Ovary (tissue), 9 donors: ENCODE data around the gene LYPD4. TPM values are rescaled to one million over a fixed set of nuclear protein-coding genes. Genes with fewer than 3 reads are reported as not detected.

ENCODE experiments used
- DNase-seq, 5 donors: peaks; one replicate each; pipeline ENCODE4 v3.0.0-alpha.2; 2019 to 2020
- H3K27ac ChIP-seq, 2 donors: fragments of 200-600 bp; one replicate each; pipeline versions ENCODE4 v1.5.1 to v1.8.0; 2019 to 2022
- H3K27me3 ChIP-seq: fragments of 200-600 bp; one replicate; pipeline ENCODE4 v1.8.0; 2022
- H3K36me3 ChIP-seq: fragments of 200-600 bp; sonication (generic); one replicate; pipeline ENCODE4 v1.5.1; 2019
- H3K4me1 ChIP-seq: one replicate; pipeline ENCODE4 v1.8.1; 2013; ENCODE audit warnings: mild to moderate bottlenecking, moderate library complexity; ENCODE audit not compliant: insufficient read depth
- H3K4me3 ChIP-seq: fragments of 200-600 bp; sonication (generic); one replicate; pipeline ENCODE4 v1.5.1; 2017
- H3K9me3 ChIP-seq, 2 donors: fragments of 200-600 bp in 1 of 2; sonication (generic) in 1 of 2; one replicate each; pipeline versions ENCODE4 v1.5.1 to v1.8.1; 2013 to 2019; ENCODE audit warnings: mild to moderate bottlenecking in 1 of 2, moderate library complexity in 1 of 2
- CTCF ChIP-seq, 3 donors: fragments of 450-650 bp in 2 of 3; fragments of 200-600 bp in 1 of 3; IDR thresholded peaks; one replicate each; pipeline versions ENCODE4 v1.5.1 to v1.8.0; 2016 to 2022; ENCODE audit warnings: antibody characterized with exemption in 3 of 3, mild to moderate bottlenecking in 1 of 3
- EP300 ChIP-seq: sonication (generic); formaldehyde crosslinking; IDR thresholded peaks from one replicate; pipeline ENCODE4 v1.6.1; 2017; ENCODE audit warnings: antibody characterized with exemption
- POLR2A ChIP-seq: fragments of 450-650 bp; IDR thresholded peaks from one replicate; pipeline ENCODE4 v1.6.1; 2017; ENCODE audit warnings: antibody characterized with exemption, mild to moderate bottlenecking, moderate library complexity
- WGBS, 3 donors: extraction: QIAGEN DNeasy Blood & Tissue Kit in 1 of 3; methylation state at CpG; one replicate each; pipeline versions ENCODE4 v1.1.5 to v1.1.7; 2013 to 2017; 5-methylcytosine and 5-hydroxymethylcytosine counted together
- intact Hi-C, 4 donors: fragments of 100-400 bp; cut with DNase I; formaldehyde crosslinking; loops; one replicate each; pipeline versions ENCODE4 v1.11.0 to v1.15.1; 2022 to 2023
- polyA plus RNA-seq, 2 donors: library from polyadenylated mRNA; stranded (reverse); fragments of 200-250 nt in 1 of 2; fragments of 350-450 nt in 1 of 2; fragmentation: Illumina TruSeq in 1 of 2; extraction: RNeasy Lipid Tissue Mini Kit (QIAGEN cat#74804) in 1 of 2; gene quantifications; one replicate each; pipeline ENCODE4 v1.2.3, GENCODE V29; 2013 to 2014
- total RNA-seq, 7 donors: library from RNA; depleted of rRNA in 2 of 7; stranded (reverse); fragments of >200 nt in 2 of 7; fragmentation: NEBNext Ultra II Directional in 3 of 7; extraction: Animal tissue kit (Norgen Biotek cat#: 25700) in 3 of 7; gene quantifications; one replicate each; pipeline versions ENCODE4 v1.1.0 to v1.2.4, GENCODE V29; 2016 to 2023
- donor health status: DM: no; HTN: no; CAD: no; lungs with moderate emphysema.
- donor health status: DM: no; HTN: no; CAD: no.
- donor health status: Bipolar disorder and iron deficiency.
- donor health status: DM: yes; HTN: yes; CAD: no.
- donor health status: DM: no; HTN: no; CAD: no.
- donor health status: DM: yes; HTN: yes; CAD: no.

The LYPD4 gene
- total and polyA plus RNA-seq, 9 donors, result not detected

- no peak for DNase-seq
- Histone ChIP-seq H3K27ac (no peak overlapping the region), H3K4me1 (no peaks in the 10 kb centered on the region), H3K9me3 (no peaks in the 10 kb centered on the region), H3K4me3 (no peak overlapping the region), H3K27me3 (no peaks in the 10 kb centered on the region), H3K36me3 (no peaks in the 10 kb centered on the region)
- intact Hi-C loops, result no loop called here
- 51 to 58% (median 52%) methylated on average over 7 of the region's 7 CpGs for whole genome bisulfite sequencing, 3 donors
- TF ChIP-seq POLR2A (no peak), CTCF (IDR thresholded peaks at IDR 0.05) (no peak), EP300 (no peak)
Observed at GRCh38 chr19:41843371-41843770, 1.1 kb downstream of the LYPD4 start.

GRCh38 chr19:41839211-41839610 lies 5.3 kb downstream of the LYPD4 start:
- Histone ChIP-seq H3K4me3 (no peak overlapping the region), H3K27me3 (no peaks in the 10 kb centered on the region), H3K27ac (no peak overlapping the region), H3K36me3 (no peaks in the 10 kb centered on the region), H3K4me1 (no peaks in the 10 kb centered on the region), H3K9me3 (no peaks in the 10 kb centered on the region)
- DNase-seq, result no peak
- intact Hi-C loops, result no loop called here
- TF ChIP-seq POLR2A (no peak), EP300 (no peak), CTCF (IDR thresholded peaks at IDR 0.05) (no peak)
- 44 to 57% (median 52%) methylated on average over 2 of the region's 2 CpGs for WGBS, 3 donors

- Histone ChIP-seq H3K4me3 (no peak overlapping the region), H3K36me3 (no peaks in the 10 kb centered on the region), H3K9me3 (no peaks in the 10 kb centered on the region), H3K4me1 (no peaks in the 10 kb centered on the region), H3K27ac (no peak overlapping the region), H3K27me3 (no peaks in the 10 kb centered on the region)
- TF ChIP-seq POLR2A (no peak), EP300 (no peak), CTCF (IDR thresholded peaks at IDR 0.05) (no peak)
- WGBS, 3 donors, result 10 to 22% (median 12%) methylated on average over 13 of the region's 13 CpGs
- no peak for DNase-seq
- intact Hi-C loops, result no loop called here
Observed at GRCh38 chr19:41837981-41838708, 6.3 kb downstream of the LYPD4 start.

GRCh38 chr19:41821003-41821735 lies 23.3 kb downstream of the LYPD4 start:
- no peaks in the 10 kb centered on the region for H3K27me3 ChIP-seq
- DNase-seq, result no peak

More at GRCh38 chr19:41821003-41821735, 23.3 kb downstream of the LYPD4 start:
- Histone ChIP-seq H3K27ac (no peak overlapping the region), H3K36me3 (no peaks in the 10 kb centered on the region), H3K9me3 (no peaks in the 10 kb centered on the region), H3K4me3 (no peak overlapping the region), H3K4me1 (no peaks in the 10 kb centered on the region)
- TF ChIP-seq POLR2A, result no peak
- no peak for TF ChIP-seq EP300
- no peak for TF ChIP-seq CTCF (IDR thresholded peaks at IDR 0.05)
- intact Hi-C loops, result no loop called here
- WGBS, 3 donors, result 32 to 38% (median 34%) methylated on average over 12 of the region's 12 CpGs
